ENCODE data around the gene DYNLT5.

- TF ChIP-seq, protein P1, sequence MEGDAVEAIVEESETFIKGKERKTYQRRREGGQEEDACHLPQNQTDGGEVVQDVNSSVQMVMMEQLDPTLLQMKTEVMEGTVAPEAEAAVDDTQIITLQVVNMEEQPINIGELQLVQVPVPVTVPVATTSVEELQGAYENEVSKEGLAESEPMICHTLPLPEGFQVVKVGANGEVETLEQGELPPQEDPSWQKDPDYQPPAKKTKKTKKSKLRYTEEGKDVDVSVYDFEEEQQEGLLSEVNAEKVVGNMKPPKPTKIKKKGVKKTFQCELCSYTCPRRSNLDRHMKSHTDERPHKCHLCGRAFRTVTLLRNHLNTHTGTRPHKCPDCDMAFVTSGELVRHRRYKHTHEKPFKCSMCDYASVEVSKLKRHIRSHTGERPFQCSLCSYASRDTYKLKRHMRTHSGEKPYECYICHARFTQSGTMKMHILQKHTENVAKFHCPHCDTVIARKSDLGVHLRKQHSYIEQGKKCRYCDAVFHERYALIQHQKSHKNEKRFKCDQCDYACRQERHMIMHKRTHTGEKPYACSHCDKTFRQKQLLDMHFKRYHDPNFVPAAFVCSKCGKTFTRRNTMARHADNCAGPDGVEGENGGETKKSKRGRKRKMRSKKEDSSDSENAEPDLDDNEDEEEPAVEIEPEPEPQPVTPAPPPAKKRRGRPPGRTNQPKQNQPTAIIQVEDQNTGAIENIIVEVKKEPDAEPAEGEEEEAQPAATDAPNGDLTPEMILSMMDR (IDR thresholded peaks at IDR 0.05; ENCODE audit: low read depth, low read length) = no peak
- TF ChIP-seq, protein P2, sequence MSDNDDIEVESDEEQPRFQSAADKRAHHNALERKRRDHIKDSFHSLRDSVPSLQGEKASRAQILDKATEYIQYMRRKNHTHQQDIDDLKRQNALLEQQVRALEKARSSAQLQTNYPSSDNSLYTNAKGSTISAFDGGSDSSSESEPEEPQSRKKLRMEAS (IDR thresholded peaks at IDR 0.05; ENCODE audit: low read depth, low read length) = no peak
Measured at GRCh38 chr1:66745451-66745850, 6.8 kb upstream of the DYNLT5 start.
